HL-60 (cell line): ENCODE measurements around the gene CACNA1C.

Experiments
- DNase-seq, 2 experiments: peaks; one replicate each; pipeline ENCODE4 v3.0.0-alpha.2; 2010 to 2020; ENCODE audit warnings: low read depth in 1 of 2, low spot score in 1 of 2
- H3K27ac ChIP-seq: fragments of 250-450 bp; sonication (Bioruptor Pico); replicated peaks from 2 replicates; pipeline ENCODE4 v1.5.1; 2020; ENCODE audit warnings: mild to moderate bottlenecking, moderate library complexity
- H3K27me3 ChIP-seq: fragments of 250-450 bp; sonication (Bioruptor Pico); 2 replicates; pipeline ENCODE4 v1.5.1; 2021; ENCODE audit warnings: mild to moderate bottlenecking, moderate library complexity; ENCODE audit not compliant: insufficient read depth, poor library complexity, severe bottlenecking
- H3K4me3 ChIP-seq: replicated peaks from 2 replicates; pipeline ENCODE4 v1.5.1; 2011; ENCODE audit warnings: mild to moderate bottlenecking, control low read depth, low read length; ENCODE audit not compliant: insufficient read depth
- CTCF ChIP-seq: IDR thresholded peaks from one replicate; pipeline ENCODE4 v1.5.1; 2011; ENCODE audit warnings: low read length, control low read depth, inconsistent platforms; ENCODE audit not compliant: insufficient read depth
- GABPA ChIP-seq: IDR thresholded peaks from 2 replicates; pipeline ENCODE4 v1.6.1; 2012; ENCODE audit warnings: low read depth
- POLR2AphosphoS5 ChIP-seq: IDR thresholded peaks from 2 replicates; pipeline ENCODE4 v1.6.1; 2012; ENCODE audit warnings: low read depth
- REST ChIP-seq: IDR thresholded peaks from 2 replicates; pipeline ENCODE4 v1.6.1; 2012; ENCODE audit warnings: low read depth; ENCODE audit not compliant: insufficient replicate concordance
- SPI1 ChIP-seq: IDR thresholded peaks from 2 replicates; pipeline ENCODE4 v1.6.1; 2012; ENCODE audit warnings: low read depth, mild to moderate bottlenecking, borderline replicate concordance

Gene CACNA1C

GRCh38 chr12:2523317-2523716 is 470.5 kb downstream of the CACNA1C start:
- no peak overlapping the region for H3K27ac ChIP-seq
- TF ChIP-seq GABPA (no peak), REST (no peak), CTCF (no peak), SPI1 (no peak), POLR2AphosphoS5 (no peak)
- DNase-seq = no peak
- H3K4me3 ChIP-seq = no peak overlapping the region
- no peaks in the 10 kb centered on the region for H3K27me3 ChIP-seq

- Histone ChIP-seq H3K4me3 (no peak overlapping the region), H3K27me3 (no peaks in the 10 kb centered on the region), H3K27ac (no peak overlapping the region)
- no peak for DNase-seq
- no peak for TF ChIP-seq REST
- no peak for TF ChIP-seq SPI1
- TF ChIP-seq CTCF = no peak
- TF ChIP-seq POLR2AphosphoS5 = no peak
- TF ChIP-seq GABPA = no peak
These were observed 471.1 kb downstream of the CACNA1C start for GRCh38 chr12:2523844-2524243.

GRCh38 chr12:2526371-2526770 is 473.6 kb downstream of the CACNA1C start:
- Histone ChIP-seq H3K27me3 (no peaks in the 10 kb centered on the region), H3K27ac (no peak overlapping the region), H3K4me3 (no peak overlapping the region)
- TF ChIP-seq POLR2AphosphoS5 = no peak
- no peak for TF ChIP-seq REST
- TF ChIP-seq GABPA = no peak
- no peak for TF ChIP-seq SPI1
- TF ChIP-seq CTCF = no peak
- no peak for DNase-seq
